Endothelial cell of umbilical vein (primary cell): ENCODE results near the gene ACAD8.

Experiments used
- POLR2A ChIP-seq: IDR thresholded peaks from 2 replicates; pipeline ENCODE4 v1.6.1; 2012; ENCODE audit warnings: low read depth, mild to moderate bottlenecking, control low read depth, low read length
- TF ChIP-seq, protein P1 (sequence below), 2 donors: IDR thresholded peaks; 1 replicate in 1 of 2; 2 replicates in 1 of 2; pipeline ENCODE4 v1.5.1; 2011; ENCODE audit warnings: low read length in 2 of 2, mild to moderate bottlenecking in 2 of 2, moderate library complexity in 2 of 2, control low read depth in 1 of 2, inconsistent platforms in 1 of 2, low read depth in 1 of 2; ENCODE audit not compliant: insufficient read depth in 1 of 2; ENCODE audit errors: extremely low read depth in 1 of 2

DNA sequence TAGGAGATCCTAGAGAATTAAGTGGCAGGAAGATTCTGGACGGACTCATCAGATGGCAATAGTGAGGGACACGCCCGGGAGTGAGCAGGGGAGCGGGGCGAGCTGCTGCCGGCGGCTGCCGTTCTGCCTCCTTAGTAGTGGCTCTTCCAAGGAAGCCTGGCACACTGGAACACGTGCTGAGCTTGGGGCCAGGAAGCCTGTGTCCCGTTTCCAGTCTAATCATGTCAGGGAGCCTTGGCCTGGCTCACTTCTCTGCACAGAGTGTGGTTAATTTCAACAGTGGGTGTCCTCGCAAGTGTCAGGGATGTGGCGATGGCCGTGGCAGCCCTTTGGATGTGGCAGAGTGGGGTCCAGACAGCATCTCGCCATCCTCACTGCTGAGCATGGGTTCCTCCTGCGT is 39.3 kb downstream of the ACAD8 start:
- TF ChIP-seq, protein P1, sequence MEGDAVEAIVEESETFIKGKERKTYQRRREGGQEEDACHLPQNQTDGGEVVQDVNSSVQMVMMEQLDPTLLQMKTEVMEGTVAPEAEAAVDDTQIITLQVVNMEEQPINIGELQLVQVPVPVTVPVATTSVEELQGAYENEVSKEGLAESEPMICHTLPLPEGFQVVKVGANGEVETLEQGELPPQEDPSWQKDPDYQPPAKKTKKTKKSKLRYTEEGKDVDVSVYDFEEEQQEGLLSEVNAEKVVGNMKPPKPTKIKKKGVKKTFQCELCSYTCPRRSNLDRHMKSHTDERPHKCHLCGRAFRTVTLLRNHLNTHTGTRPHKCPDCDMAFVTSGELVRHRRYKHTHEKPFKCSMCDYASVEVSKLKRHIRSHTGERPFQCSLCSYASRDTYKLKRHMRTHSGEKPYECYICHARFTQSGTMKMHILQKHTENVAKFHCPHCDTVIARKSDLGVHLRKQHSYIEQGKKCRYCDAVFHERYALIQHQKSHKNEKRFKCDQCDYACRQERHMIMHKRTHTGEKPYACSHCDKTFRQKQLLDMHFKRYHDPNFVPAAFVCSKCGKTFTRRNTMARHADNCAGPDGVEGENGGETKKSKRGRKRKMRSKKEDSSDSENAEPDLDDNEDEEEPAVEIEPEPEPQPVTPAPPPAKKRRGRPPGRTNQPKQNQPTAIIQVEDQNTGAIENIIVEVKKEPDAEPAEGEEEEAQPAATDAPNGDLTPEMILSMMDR (IDR thresholded peaks at IDR 0.05; ENCODE audit: extremely low read depth in 1 of 2, insufficient read depth in 1 of 2, low read depth in 1 of 2, low read length in 2 of 2) = no peak
- no peak for TF ChIP-seq POLR2A
